ENCODE measurements around the gene ATP2B2. TPM values are rescaled to one million over a fixed set of nuclear protein-coding genes. Genes with fewer than 3 reads are reported as not detected.

ATP2B2 gene
- total and polyA plus RNA-seq, 2 donors (not counting 1 experiment from before 2014, with no cell fraction given), result not detected

- TF ChIP-seq EZH2 (IDR thresholded peaks at IDR 0.05; ENCODE audit: borderline replicate concordance, insufficient read depth, low read depth, low read length, poor library complexity, severe bottlenecking) (no peak), CTCF (IDR thresholded peaks at IDR 0.05) (no peak)
- no peaks in the 10 kb centered on the region for H3K27me3 ChIP-seq (replicated peaks in 1 of 4; ENCODE audit: control extremely low read depth in 1 of 4, control insufficient read depth in 3 of 4, insufficient read depth in 4 of 4, low read length in 3 of 4)
- H4K20me1 ChIP-seq (ENCODE audit: control insufficient read depth, insufficient read depth, low read length, poor library complexity, severe bottlenecking), result peaks cover 8% of the 10 kb centered on the region
- H3K9ac ChIP-seq (ENCODE audit: low read length), result no peak overlapping the region
- no peak overlapping the region for H2AFZ ChIP-seq (ENCODE audit: insufficient read depth, low read depth, low read length, poor library complexity, severe bottlenecking)
- peaks cover 3 to 70% of the 10 kb centered on the region in 2 experiments for H3K36me3 ChIP-seq (replicated peaks in 1 of 2; ENCODE audit: control extremely low read depth in 1 of 2, control insufficient read depth in 1 of 2, extremely low read depth in 1 of 2, insufficient read depth in 2 of 2, low read length in 1 of 2)
- H3K9me3 Mint-ChIP-seq (ENCODE audit: insufficient read depth), result no peaks in the 10 kb centered on the region
- H3K4me2 ChIP-seq (replicated peaks; ENCODE audit: low read depth, low read length, poor library complexity, severe bottlenecking), result no peak overlapping the region
- H3K9me3 ChIP-seq (ENCODE audit: control extremely low read depth in 1 of 3, control insufficient read depth in 2 of 3, insufficient read depth in 1 of 3, low read length in 2 of 3), result no peaks in the 10 kb centered on the region
- H3K4me1 ChIP-seq (ENCODE audit: control insufficient read depth in 2 of 2, insufficient read depth in 2 of 2, low read length in 2 of 2), result peaks cover 11 to 14% of the 10 kb centered on the region in 2 donors
- CTCF ChIA-PET, result no interaction called here
- H3K79me2 ChIP-seq (ENCODE audit: control insufficient read depth, insufficient read depth, low read length), result peaks cover 22% of the 10 kb centered on the region
- WGBS (ENCODE audit: insufficient coverage), result 98% methylated on average over 4 of the region's 4 CpGs
- intact Hi-C loops (cut with micrococcal nuclease), result no loop called here
- H3K27ac Mint-ChIP-seq, result no peak overlapping the region
- no peak overlapping the region for H3K4me3 Mint-ChIP-seq
- no peak for DNase-seq
- no peak overlapping the region for H3K4me3 ChIP-seq (ENCODE audit: control extremely low read depth in 1 of 5, extremely low read depth in 1 of 5, insufficient read depth in 1 of 5, low read depth in 2 of 5, low read length in 4 of 5)
- H3K27ac ChIP-seq (ENCODE audit: low read length in 2 of 2), result no peak overlapping the region
- H3K27me3 Mint-ChIP-seq, result no peaks in the 10 kb centered on the region
- ATAC-seq (ENCODE audit: low read depth), result no peak
- POLR2A ChIA-PET, result interaction anchor here (0.6 kb wide), 1 partner anchor 49 kb away, joined by 4 read pairs; no protein-coding TSS in a partner anchor
- peaks cover 22% of the 10 kb centered on the region for H3K4me1 Mint-ChIP-seq
Observed at GRCh38 chr3:10315771-10316344, 189.5 kb downstream of the ATP2B2 start.

GRCh38 chr3:10315101-10315500 lies 190.3 kb downstream of the ATP2B2 start:
- H2AFZ ChIP-seq (ENCODE audit: insufficient read depth, low read depth, low read length, poor library complexity, severe bottlenecking), result no peak overlapping the region
- H3K4me3 ChIP-seq (ENCODE audit: control extremely low read depth in 1 of 5, extremely low read depth in 1 of 5, insufficient read depth in 1 of 5, low read depth in 2 of 5, low read length in 4 of 5), result no peak overlapping the region
- H3K4me1 ChIP-seq (ENCODE audit: control insufficient read depth in 2 of 2, insufficient read depth in 2 of 2, low read length in 2 of 2), result peaks cover 7 to 9% of the 10 kb centered on the region in 2 donors
- H3K79me2 ChIP-seq (ENCODE audit: control insufficient read depth, insufficient read depth, low read length), result peaks cover 14% of the 10 kb centered on the region
- ChIA-PET POLR2A (no interaction called here), CTCF (interaction anchor here (0.5 kb wide), 1 partner anchor 162 kb away, joined by 3 read pairs; no protein-coding TSS in a partner anchor)
- H3K27me3 ChIP-seq (replicated peaks in 1 of 4; ENCODE audit: control extremely low read depth in 1 of 4, control insufficient read depth in 3 of 4, insufficient read depth in 4 of 4, low read length in 3 of 4), result no peaks in the 10 kb centered on the region
- H3K36me3 ChIP-seq (replicated peaks in 1 of 2; ENCODE audit: control extremely low read depth in 1 of 2, control insufficient read depth in 1 of 2, extremely low read depth in 1 of 2, insufficient read depth in 2 of 2, low read length in 1 of 2), result peaks cover 3 to 76% of the 10 kb centered on the region in 2 experiments
- no peaks in the 10 kb centered on the region for H3K27me3 Mint-ChIP-seq
- H4K20me1 ChIP-seq (ENCODE audit: control insufficient read depth, insufficient read depth, low read length, poor library complexity, severe bottlenecking), result peaks cover 8% of the 10 kb centered on the region
- no peaks in the 10 kb centered on the region for H3K9me3 Mint-ChIP-seq (ENCODE audit: insufficient read depth)
- TF ChIP-seq CTCF (IDR thresholded peaks at IDR 0.05), result no peak
- TF ChIP-seq EZH2 (IDR thresholded peaks at IDR 0.05; ENCODE audit: borderline replicate concordance, insufficient read depth, low read depth, low read length, poor library complexity, severe bottlenecking), result no peak
- peaks cover 18% of the 10 kb centered on the region for H3K4me1 Mint-ChIP-seq
- intact Hi-C loops (cut with micrococcal nuclease), result no loop called here
- H3K27ac Mint-ChIP-seq, result no peak overlapping the region
- no peaks in the 10 kb centered on the region for H3K9me3 ChIP-seq (ENCODE audit: control extremely low read depth in 1 of 3, control insufficient read depth in 2 of 3, insufficient read depth in 1 of 3, low read length in 2 of 3)
- WGBS (ENCODE audit: insufficient coverage), result 98% methylated on average over 10 of the region's 14 CpGs
- H3K4me2 ChIP-seq (replicated peaks; ENCODE audit: low read depth, low read length, poor library complexity, severe bottlenecking), result no peak overlapping the region
- DNase-seq (no peak), ATAC-seq (ENCODE audit: low read depth) (no peak)
- H3K27ac ChIP-seq (ENCODE audit: low read length in 2 of 2), result no peak overlapping the region
- H3K4me3 Mint-ChIP-seq, result no peak overlapping the region
- no peak overlapping the region for H3K9ac ChIP-seq (ENCODE audit: low read length)

Data from B cell (primary cell).